ENCODE data around the gene DENND5A.

DNA sequence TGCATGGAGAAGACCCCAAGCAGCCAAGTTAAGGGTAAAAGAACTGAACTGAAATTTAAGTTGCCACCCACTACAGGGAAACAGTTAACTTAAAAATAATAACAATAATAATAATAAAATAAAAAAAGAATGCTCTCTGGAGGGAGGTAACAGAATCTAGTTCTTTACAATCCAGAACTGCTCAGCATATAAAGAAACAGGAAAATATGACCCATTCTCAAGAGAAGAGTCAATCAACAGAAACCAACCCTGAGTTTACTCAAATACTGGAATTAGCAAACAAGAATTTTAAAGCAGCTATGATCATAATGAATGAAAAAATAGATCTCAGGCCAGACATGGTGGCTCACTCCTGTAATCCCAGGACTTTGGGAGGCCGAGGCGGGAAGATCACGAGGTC, 53.8 kb downstream of the DENND5A start:
- TF ChIP-seq, protein P1, sequence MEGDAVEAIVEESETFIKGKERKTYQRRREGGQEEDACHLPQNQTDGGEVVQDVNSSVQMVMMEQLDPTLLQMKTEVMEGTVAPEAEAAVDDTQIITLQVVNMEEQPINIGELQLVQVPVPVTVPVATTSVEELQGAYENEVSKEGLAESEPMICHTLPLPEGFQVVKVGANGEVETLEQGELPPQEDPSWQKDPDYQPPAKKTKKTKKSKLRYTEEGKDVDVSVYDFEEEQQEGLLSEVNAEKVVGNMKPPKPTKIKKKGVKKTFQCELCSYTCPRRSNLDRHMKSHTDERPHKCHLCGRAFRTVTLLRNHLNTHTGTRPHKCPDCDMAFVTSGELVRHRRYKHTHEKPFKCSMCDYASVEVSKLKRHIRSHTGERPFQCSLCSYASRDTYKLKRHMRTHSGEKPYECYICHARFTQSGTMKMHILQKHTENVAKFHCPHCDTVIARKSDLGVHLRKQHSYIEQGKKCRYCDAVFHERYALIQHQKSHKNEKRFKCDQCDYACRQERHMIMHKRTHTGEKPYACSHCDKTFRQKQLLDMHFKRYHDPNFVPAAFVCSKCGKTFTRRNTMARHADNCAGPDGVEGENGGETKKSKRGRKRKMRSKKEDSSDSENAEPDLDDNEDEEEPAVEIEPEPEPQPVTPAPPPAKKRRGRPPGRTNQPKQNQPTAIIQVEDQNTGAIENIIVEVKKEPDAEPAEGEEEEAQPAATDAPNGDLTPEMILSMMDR (IDR thresholded peaks at IDR 0.05) = no peak
- no peak for TF ChIP-seq POLR2A (IDR thresholded peaks at IDR 0.05)

All from right lobe of liver (tissue), 4 donors.